Breast epithelium (tissue), 4 donors: ENCODE measurements around the gene CCDC178. TPM values are rescaled to one million over a fixed set of nuclear protein-coding genes. Genes with fewer than 3 reads are reported as not detected.

ENCODE experiments used
- DNase-seq, 2 donors: peaks; one replicate each; pipeline ENCODE4 v3.0.0-alpha.2; 2019; ENCODE audit warnings: low spot score in 2 of 2
- H3K27ac ChIP-seq, 2 donors: fragments of 200-600 bp; sonication (generic) in 1 of 2; one replicate each; pipeline ENCODE4 v1.5.1; 2016 to 2019; ENCODE audit warnings: mild to moderate bottlenecking in 1 of 2
- H3K27me3 ChIP-seq, 2 donors: fragments of 200-600 bp; sonication (generic) in 1 of 2; one replicate each; pipeline versions ENCODE4 v1.5.1 to v1.6.0; 2017 to 2019; ENCODE audit warnings: control low read depth in 1 of 2, mild to moderate bottlenecking in 1 of 2
- H3K36me3 ChIP-seq: fragments of 200-600 bp; one replicate; pipeline ENCODE4 v1.5.1; 2019
- H3K4me1 ChIP-seq, 2 donors: fragments of 200-600 bp; sonication (generic); one replicate each; pipeline ENCODE4 v1.5.1; 2016 to 2019; ENCODE audit warnings: control low read depth in 1 of 2
- H3K4me3 ChIP-seq, 3 donors: fragments of 200-600 bp; sonication (generic); 1 replicate in 2 of 3; 2 replicates in 1 of 3; pipeline ENCODE4 v1.5.1; 2016 to 2019; ENCODE audit warnings: mild to moderate bottlenecking in 3 of 3, moderate library complexity in 2 of 3
- H3K9me3 ChIP-seq, 2 donors: fragments of 200-600 bp; sonication (generic) in 1 of 2; one replicate each; pipeline ENCODE4 v1.5.1; 2016 to 2019; ENCODE audit warnings: control low read depth in 1 of 2
- CTCF ChIP-seq, 3 donors: fragments of 450-650 bp; IDR thresholded peaks; one replicate each; pipeline ENCODE4 v1.5.1; 2016 to 2017; ENCODE audit warnings: antibody characterized with exemption in 3 of 3, mild to moderate bottlenecking in 3 of 3, moderate library complexity in 3 of 3
- POLR2A ChIP-seq: fragments of 450-650 bp; IDR thresholded peaks from one replicate; pipeline ENCODE4 v1.6.1; 2016; ENCODE audit warnings: antibody characterized with exemption, mild to moderate bottlenecking, moderate library complexity
- POLR2AphosphoS5 ChIP-seq, 3 donors: sonication (generic); formaldehyde crosslinking; IDR thresholded peaks; one replicate each; pipeline ENCODE4 v1.6.1; 2017; ENCODE audit warnings: antibody characterized with exemption in 3 of 3
- intact Hi-C: fragments of 100-400 bp; cut with DNase I; formaldehyde crosslinking; loops from one replicate; pipeline ENCODE4 v1.15.1; 2023; ENCODE audit warnings: low total_unique reads
- total RNA-seq, 3 donors: library from RNA; depleted of rRNA; stranded (reverse); fragments of >200 nt; gene quantifications; one replicate each; pipeline ENCODE4 v1.1.0, GENCODE V29; 2016

The CCDC178 gene
- total RNA-seq, 3 donors from 2014 or later: 1.6 to 4.6 (median 3.5) TPM

- DNase-seq: peak; percentile 27 to 54
- H3K36me3 ChIP-seq: no peaks in the 10 kb centered on the region
- H3K4me1 ChIP-seq: no peaks in the 10 kb centered on the region
- no peaks in the 10 kb centered on the region for H3K9me3 ChIP-seq
- H3K27ac ChIP-seq: no peak overlapping the region
- no peak overlapping the region for H3K4me3 ChIP-seq
- no peaks in the 10 kb centered on the region for H3K27me3 ChIP-seq
- no peak for TF ChIP-seq POLR2A
- TF ChIP-seq CTCF (IDR thresholded peaks at IDR 0.05): peak; percentile 45 to 72 (median 65)
- TF ChIP-seq POLR2AphosphoS5 (IDR thresholded peaks at IDR 0.05): no peak
- intact Hi-C loops: no loop called here
These were observed 208.8 kb downstream of the CCDC178 start for GRCh38 chr18:33231474-33232317.

GRCh38 chr18:33212363-33212762 is 228.2 kb downstream of the CCDC178 start:
- no peaks in the 10 kb centered on the region for H3K27me3 ChIP-seq
- no peak overlapping the region for H3K27ac ChIP-seq
- H3K4me1 ChIP-seq: no peaks in the 10 kb centered on the region
- H3K36me3 ChIP-seq: no peaks in the 10 kb centered on the region
- H3K9me3 ChIP-seq: no peaks in the 10 kb centered on the region
- TF ChIP-seq CTCF (IDR thresholded peaks at IDR 0.05): no peak
- no peak for DNase-seq
- intact Hi-C loops: no loop called here
- H3K4me3 ChIP-seq: no peak overlapping the region

GRCh38 chr18:33210575-33211189 is 229.8 kb downstream of the CCDC178 start:
- H3K36me3 ChIP-seq: no peaks in the 10 kb centered on the region
- H3K27ac ChIP-seq: no peak overlapping the region
- H3K27me3 ChIP-seq: no peaks in the 10 kb centered on the region
- no peak overlapping the region for H3K4me3 ChIP-seq
- DNase-seq: no peak
- H3K9me3 ChIP-seq: no peaks in the 10 kb centered on the region
- intact Hi-C loops: no loop called here
- H3K4me1 ChIP-seq: no peaks in the 10 kb centered on the region
- TF ChIP-seq CTCF (IDR thresholded peaks at IDR 0.05) (no peak), POLR2A (no peak), POLR2AphosphoS5 (IDR thresholded peaks at IDR 0.05) (no peak)

- intact Hi-C loops: no loop called here
- DNase-seq: no peak
- no peaks in the 10 kb centered on the region for H3K27me3 ChIP-seq
- no peaks in the 10 kb centered on the region for H3K36me3 ChIP-seq
- H3K27ac ChIP-seq: no peak overlapping the region
- TF ChIP-seq POLR2AphosphoS5 (IDR thresholded peaks at IDR 0.05) (no peak), POLR2A (no peak)
- no peak overlapping the region for H3K4me3 ChIP-seq
- no peaks in the 10 kb centered on the region for H3K4me1 ChIP-seq
- H3K9me3 ChIP-seq: no peaks in the 10 kb centered on the region
These were observed 234.7 kb downstream of the CCDC178 start for GRCh38 chr18:33205777-33206176.

GRCh38 chr18:33201509-33201926 is 239.0 kb downstream of the CCDC178 start:
- DNase-seq: no peak
- no peaks in the 10 kb centered on the region for H3K36me3 ChIP-seq
- TF ChIP-seq POLR2A (no peak), POLR2AphosphoS5 (IDR thresholded peaks at IDR 0.05) (no peak)
- no peaks in the 10 kb centered on the region for H3K9me3 ChIP-seq
- intact Hi-C loops: no loop called here
- H3K4me1 ChIP-seq: no peaks in the 10 kb centered on the region
- no peaks in the 10 kb centered on the region for H3K27me3 ChIP-seq
- H3K4me3 ChIP-seq: no peak overlapping the region
- H3K27ac ChIP-seq: no peak overlapping the region

GRCh38 chr18:33195795-33196194 is 244.7 kb downstream of the CCDC178 start:
- H3K36me3 ChIP-seq: no peaks in the 10 kb centered on the region
- no peaks in the 10 kb centered on the region for H3K9me3 ChIP-seq
- TF ChIP-seq CTCF (IDR thresholded peaks at IDR 0.05) (no peak), POLR2A (no peak), POLR2AphosphoS5 (IDR thresholded peaks at IDR 0.05) (no peak)
- H3K27ac ChIP-seq: no peak overlapping the region
- no peak overlapping the region for H3K4me3 ChIP-seq
- H3K4me1 ChIP-seq: no peaks in the 10 kb centered on the region
- intact Hi-C loops: no loop called here
- no peak for DNase-seq
- H3K27me3 ChIP-seq: no peaks in the 10 kb centered on the region
